CD14-positive monocyte (primary cell): ENCODE measurements around the gene FUT8. TPM values are rescaled to one million over a fixed set of nuclear protein-coding genes. Genes with fewer than 3 reads are reported as not detected.

Source experiments
- DNase-seq, 3 donors: peaks; one replicate each; pipeline ENCODE4 v3.0.0-alpha.2; 2011 to 2022
- H2AFZ ChIP-seq: 2 replicates; pipeline ENCODE4 v1.6.0; 2012; ENCODE audit warnings: mild to moderate bottlenecking, low read depth, low read length, inconsistent platforms; ENCODE audit not compliant: insufficient read depth, poor library complexity, severe bottlenecking
- H3K27ac ChIP-seq, 2 donors: 1 replicate in 1 of 2; 2 replicates in 1 of 2; pipeline ENCODE4 v1.5.1; 2012 to 2013; ENCODE audit warnings: low read length in 2 of 2, control low read depth in 1 of 2, inconsistent platforms in 1 of 2, low read depth in 1 of 2, mild to moderate bottlenecking in 1 of 2
- H3K27me3 ChIP-seq, 2 donors: one replicate each; pipeline versions ENCODE4 v1.6.0 to v1.6.1; 2011 to 2013; ENCODE audit warnings: low read length in 2 of 2; ENCODE audit not compliant: control insufficient read depth in 2 of 2, insufficient read depth in 2 of 2
- H3K36me3 ChIP-seq, 2 donors: replicated peaks in 1 of 2; 1 replicate in 1 of 2; 2 replicates in 1 of 2; pipeline versions ENCODE4 v1.5.1 to v1.6.1; 2012 to 2013; ENCODE audit warnings: low read length in 2 of 2, control low read depth in 1 of 2, inconsistent platforms in 1 of 2, mild to moderate bottlenecking in 1 of 2; ENCODE audit not compliant: insufficient read depth in 2 of 2, control insufficient read depth in 1 of 2
- H3K4me1 ChIP-seq, 2 donors: 1 replicate in 1 of 2; 2 replicates in 1 of 2; pipeline versions ENCODE4 v1.5.1 to v1.6.1; 2012 to 2013; ENCODE audit warnings: low read length in 2 of 2, control low read depth in 1 of 2, inconsistent platforms in 1 of 2, mild to moderate bottlenecking in 1 of 2, moderate library complexity in 1 of 2; ENCODE audit not compliant: insufficient read depth in 2 of 2, control insufficient read depth in 1 of 2
- H3K4me2 ChIP-seq: replicated peaks from 2 replicates; pipeline ENCODE3; 2012; ENCODE audit warnings: low read length, moderate library complexity, mild to moderate bottlenecking; ENCODE audit not compliant: poor library complexity, severe bottlenecking; ENCODE audit errors: extremely low read depth
- H3K4me3 ChIP-seq, 3 experiments: fragments of 200-600 bp in 1 of 3; sonication (generic) in 1 of 3; replicated peaks in 1 of 3; 1 replicate in 2 of 3; 2 replicates in 1 of 3; pipeline ENCODE4 v1.5.1; 2011 to 2013; ENCODE audit warnings: low read length in 3 of 3, mild to moderate bottlenecking in 3 of 3, control low read depth in 2 of 3, low read depth in 2 of 3, inconsistent platforms in 1 of 3, moderate library complexity in 1 of 3
- H3K79me2 ChIP-seq: 2 replicates; pipeline ENCODE4 v1.6.0; 2012; ENCODE audit warnings: mild to moderate bottlenecking, control low read depth, inconsistent platforms, low read length, moderate library complexity; ENCODE audit not compliant: insufficient read depth
- H3K9ac ChIP-seq: 2 replicates; pipeline ENCODE4 v1.6.0; 2017; ENCODE audit warnings: low read length, mild to moderate bottlenecking; ENCODE audit not compliant: insufficient read depth, poor library complexity, severe bottlenecking
- H3K9me3 ChIP-seq, 2 donors: replicated peaks in 1 of 2; 1 replicate in 1 of 2; 2 replicates in 1 of 2; pipeline versions ENCODE4 v1.5.1 to v1.6.1; 2012 to 2013; ENCODE audit warnings: low read length in 2 of 2, control low read depth in 1 of 2; ENCODE audit not compliant: control insufficient read depth in 1 of 2, insufficient read depth in 1 of 2
- H4K20me1 ChIP-seq: 2 replicates; pipeline ENCODE4 v1.6.0; 2012; ENCODE audit warnings: mild to moderate bottlenecking, low read length, control low read depth, moderate library complexity; ENCODE audit not compliant: insufficient read depth
- H3K27ac Mint-ChIP-seq, 7 donors: one replicate each; pipeline ENCODE4 v1.8.0; 2020; ENCODE audit warnings: mild to moderate bottlenecking in 7 of 7, mixed read lengths in 7 of 7, moderate library complexity in 6 of 7, inconsistent platforms in 2 of 7
- H3K27me3 Mint-ChIP-seq, 3 donors: one replicate each; pipeline ENCODE4 v1.8.0; 2021 to 2022; ENCODE audit warnings: low read depth in 3 of 3, mild to moderate bottlenecking in 3 of 3, mixed read lengths in 3 of 3, moderate library complexity in 3 of 3, inconsistent platforms in 1 of 3
- H3K36me3 Mint-ChIP-seq, 2 donors: one replicate each; pipeline ENCODE4 v1.8.0; 2020; ENCODE audit warnings: mixed read lengths in 2 of 2, inconsistent platforms in 1 of 2, mild to moderate bottlenecking in 1 of 2
- H3K4me1 Mint-ChIP-seq: one replicate; pipeline ENCODE4 v1.8.0; 2020; ENCODE audit warnings: mild to moderate bottlenecking, mixed read lengths
- H3K4me3 Mint-ChIP-seq, 2 donors: one replicate each; pipeline ENCODE4 v1.8.0; 2020; ENCODE audit warnings: mild to moderate bottlenecking in 2 of 2, mixed read lengths in 2 of 2, moderate library complexity in 1 of 2
- H3K9me3 Mint-ChIP-seq, 7 donors: one replicate each; pipeline ENCODE4 v1.8.0; 2020 to 2022; ENCODE audit warnings: mixed read lengths in 7 of 7, mild to moderate bottlenecking in 6 of 7, moderate library complexity in 6 of 7, inconsistent platforms in 2 of 7
- WGBS: methylation state at CpG from one replicate; pipeline ENCODE4 v1.1.5; 2013; ENCODE audit warnings: missing lambda C conversion rate; ENCODE audit not compliant: insufficient coverage; 5-methylcytosine and 5-hydroxymethylcytosine counted together
- intact Hi-C, 2 donors: fragments of 100-400 bp; cut with micrococcal nuclease; formaldehyde crosslinking; loops; one replicate each; pipeline versions ENCODE4 v1.15.0 to v1.15.1; 2023
- polyA plus RNA-seq, 3 donors: library from polyadenylated mRNA; depleted of rRNA in 1 of 3; unstranded in 2 of 3; stranded (reverse) in 1 of 3; fragments of 300-500 nt in 2 of 3; fragments of >200 nt in 1 of 3; fragmentation: Illumina TruSeq in 2 of 3; gene quantifications; 1 replicate in 2 of 3; 2 replicates in 1 of 3; pipeline ENCODE4 v1.2.3, GENCODE V29; 2012 to 2021
- TF ChIP-seq, protein P1 (sequence below): fragments of 200-600 bp; IDR thresholded peaks from one replicate; pipeline ENCODE4 v1.8.0; 2022; ENCODE audit warnings: antibody characterized with exemption, mild to moderate bottlenecking

Gene FUT8
- polyA plus RNA-seq, 3 donors: 1.6 to 5.1 (median 5.0) TPM

DNA sequence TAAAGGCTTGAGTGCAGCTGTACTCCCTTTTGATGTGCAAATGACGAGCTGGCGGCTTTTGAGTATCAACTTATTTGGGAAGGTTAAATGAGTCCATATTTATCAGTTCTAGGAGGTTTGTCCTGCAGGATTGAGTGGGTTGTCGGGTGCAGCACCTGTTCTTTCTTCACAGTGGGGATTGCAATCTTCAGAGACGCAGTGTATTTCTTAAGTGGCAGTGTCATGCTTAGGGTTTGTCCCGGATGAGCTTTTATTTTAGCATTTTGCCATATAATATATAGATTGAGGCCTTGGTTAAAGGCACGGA, 1.2 kb downstream of the FUT8 start:
- Mint-ChIP-seq H3K4me3 (peak overlapping the region; percentile 87 to 98), H3K27ac (peak overlapping the region in 1 of 7 donors; percentile 11), H3K27me3 (peaks cover 1 to 9% (median 7%) of the 10 kb centered on the region in 3 donors), H3K9me3 (peaks cover 0 to 3% (median 0%) of the 10 kb centered on the region in 7 donors), H3K4me1 (peaks cover 13% of the 10 kb centered on the region), H3K36me3 (no peaks in the 10 kb centered on the region)
- TF ChIP-seq, protein P1, sequence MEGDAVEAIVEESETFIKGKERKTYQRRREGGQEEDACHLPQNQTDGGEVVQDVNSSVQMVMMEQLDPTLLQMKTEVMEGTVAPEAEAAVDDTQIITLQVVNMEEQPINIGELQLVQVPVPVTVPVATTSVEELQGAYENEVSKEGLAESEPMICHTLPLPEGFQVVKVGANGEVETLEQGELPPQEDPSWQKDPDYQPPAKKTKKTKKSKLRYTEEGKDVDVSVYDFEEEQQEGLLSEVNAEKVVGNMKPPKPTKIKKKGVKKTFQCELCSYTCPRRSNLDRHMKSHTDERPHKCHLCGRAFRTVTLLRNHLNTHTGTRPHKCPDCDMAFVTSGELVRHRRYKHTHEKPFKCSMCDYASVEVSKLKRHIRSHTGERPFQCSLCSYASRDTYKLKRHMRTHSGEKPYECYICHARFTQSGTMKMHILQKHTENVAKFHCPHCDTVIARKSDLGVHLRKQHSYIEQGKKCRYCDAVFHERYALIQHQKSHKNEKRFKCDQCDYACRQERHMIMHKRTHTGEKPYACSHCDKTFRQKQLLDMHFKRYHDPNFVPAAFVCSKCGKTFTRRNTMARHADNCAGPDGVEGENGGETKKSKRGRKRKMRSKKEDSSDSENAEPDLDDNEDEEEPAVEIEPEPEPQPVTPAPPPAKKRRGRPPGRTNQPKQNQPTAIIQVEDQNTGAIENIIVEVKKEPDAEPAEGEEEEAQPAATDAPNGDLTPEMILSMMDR: no peak
- H3K9ac ChIP-seq: peak overlapping the region; percentile 73
- intact Hi-C loops: loop anchor here in 1 of 2 donors (10.0 kb wide), 1 partner anchor 411 kb away; no protein-coding TSS in a partner anchor
- peak overlapping the region; percentile 99 for H3K4me2 ChIP-seq
- peak overlapping the region; percentile 98 for H2AFZ ChIP-seq
- H4K20me1 ChIP-seq: no peaks in the 10 kb centered on the region
- H3K36me3 ChIP-seq: no peaks in the 10 kb centered on the region
- peaks cover 0 to 12% of the 10 kb centered on the region in 2 donors for H3K27me3 ChIP-seq
- H3K4me3 ChIP-seq: peak overlapping the region; percentile 63 to 91 (median 82)
- H3K4me1 ChIP-seq: peaks cover 7 to 21% of the 10 kb centered on the region in 2 donors
- WGBS: 7% methylated on average over 3 of the region's 6 CpGs
- H3K9me3 ChIP-seq: no peaks in the 10 kb centered on the region
- H3K79me2 ChIP-seq: no peaks in the 10 kb centered on the region
- no peak for DNase-seq
- H3K27ac ChIP-seq: no peak overlapping the region

DNA sequence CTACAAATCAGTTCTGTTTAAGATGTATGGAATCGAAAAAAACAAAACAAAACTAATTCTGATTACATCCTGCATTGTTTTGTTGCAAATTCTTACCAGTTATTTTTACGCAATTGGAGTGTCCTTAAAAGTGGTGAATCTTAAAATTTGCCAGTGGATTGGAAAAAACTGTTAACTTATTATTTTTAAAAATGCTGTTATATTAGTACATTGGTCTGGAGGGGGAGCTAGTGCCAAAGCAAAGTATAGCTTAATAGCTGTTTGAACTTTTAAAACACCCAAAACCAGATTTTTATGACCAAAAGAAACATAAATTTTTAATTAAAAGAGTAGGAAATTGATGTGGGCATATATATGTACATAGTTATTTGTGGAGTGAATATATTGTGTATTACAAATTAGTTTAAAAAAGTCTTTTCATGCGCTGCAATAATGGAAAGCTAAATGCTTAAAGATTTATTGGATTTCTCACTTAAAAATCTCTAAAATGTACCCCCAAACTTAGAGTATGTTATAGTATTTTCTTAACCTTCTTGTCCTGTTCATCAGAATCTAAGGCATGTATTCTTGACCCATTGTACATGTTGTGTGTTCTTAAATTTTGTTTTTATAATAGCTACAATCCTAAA, 2.5 kb downstream of the FUT8 start:
- H3K27me3 ChIP-seq: peaks cover 0 to 12% of the 10 kb centered on the region in 2 donors
- H3K27me3 Mint-ChIP-seq: peaks cover 1 to 9% (median 7%) of the 10 kb centered on the region in 3 donors
- H3K4me1 Mint-ChIP-seq: peaks cover 13% of the 10 kb centered on the region
- H3K36me3 ChIP-seq: no peaks in the 10 kb centered on the region
- H3K9ac ChIP-seq: no peak overlapping the region
- no peak overlapping the region for H3K4me3 ChIP-seq
- intact Hi-C loops: loop anchor here in 1 of 2 donors (10.0 kb wide), 1 partner anchor 410 kb away; no protein-coding TSS in a partner anchor
- TF ChIP-seq, protein P1: peak; percentile 23
- no peak overlapping the region for H3K27ac Mint-ChIP-seq
- H3K9me3 ChIP-seq: no peaks in the 10 kb centered on the region
- peaks cover 0 to 3% (median 0%) of the 10 kb centered on the region in 7 donors for H3K9me3 Mint-ChIP-seq
- no peaks in the 10 kb centered on the region for H3K79me2 ChIP-seq
- no peak overlapping the region for H3K27ac ChIP-seq
- peaks cover 7 to 21% of the 10 kb centered on the region in 2 donors for H3K4me1 ChIP-seq
- H3K4me2 ChIP-seq: no peak overlapping the region
- no peak for DNase-seq
- H2AFZ ChIP-seq: no peak overlapping the region
- H4K20me1 ChIP-seq: no peaks in the 10 kb centered on the region
- WGBS: no CpG with 5 or more reads among the region's 3 CpGs
- H3K4me3 Mint-ChIP-seq: no peak overlapping the region
- no peaks in the 10 kb centered on the region for H3K36me3 Mint-ChIP-seq
